Activated CD4-positive, alpha-beta T cell treated with anti-CD3 and anti-CD28 coated beads for 24 hours (primary cell): ENCODE results near the gene ST6GALNAC2.
"Not testable (repeated sequence)": the region's sequence is repeated elsewhere in the genome, so short reads cannot be mapped to it uniquely, and the experiment has no call there.

Source experiments
- DNase-seq, 2 donors: peaks; one replicate each; pipeline ENCODE4 v3.0.0-alpha.2; 2020; ENCODE audit warnings: low read depth in 2 of 2

Gene ST6GALNAC2

GRCh38 chr17:76528528-76529223 is 57.0 kb downstream of the ST6GALNAC2 start:
- no peak for DNase-seq

- no peak for DNase-seq
Observed at GRCh38 chr17:76528156-76528527, 57.5 kb downstream of the ST6GALNAC2 start.

DNA sequence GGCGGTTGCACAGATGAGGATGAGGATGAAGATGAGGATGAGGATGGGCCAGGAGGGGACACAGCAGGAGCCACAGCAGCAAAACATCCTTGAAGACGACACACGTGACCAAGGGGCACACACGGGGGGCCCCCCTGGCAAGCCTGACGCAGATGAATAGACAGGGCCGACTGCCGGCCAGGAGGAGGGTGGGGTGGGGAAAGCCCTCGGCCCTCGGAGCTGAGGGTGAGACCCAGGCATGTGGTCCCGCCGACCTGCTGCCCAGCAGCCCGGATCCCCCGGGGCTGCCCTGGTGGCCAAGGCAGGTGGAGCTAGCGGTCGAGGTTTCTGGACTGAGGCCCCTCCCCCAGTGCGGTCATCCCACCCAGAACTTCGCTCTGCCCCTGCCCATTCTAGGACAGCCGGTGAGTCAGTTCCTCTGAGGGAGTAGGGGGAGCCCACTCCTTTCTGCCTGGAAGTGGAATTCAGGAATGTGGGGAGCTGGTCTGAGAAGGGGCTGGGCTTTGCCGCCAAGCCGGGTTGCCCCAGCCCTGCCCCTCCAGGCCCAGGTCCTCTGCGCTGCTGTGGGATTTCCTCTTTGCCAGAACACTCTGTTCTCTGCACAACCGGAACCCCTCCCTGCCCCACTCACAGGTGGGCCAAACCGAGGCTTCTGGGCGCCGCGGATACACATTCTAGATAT is 58.1 kb downstream of the ST6GALNAC2 start:
- no peak for DNase-seq

DNA sequence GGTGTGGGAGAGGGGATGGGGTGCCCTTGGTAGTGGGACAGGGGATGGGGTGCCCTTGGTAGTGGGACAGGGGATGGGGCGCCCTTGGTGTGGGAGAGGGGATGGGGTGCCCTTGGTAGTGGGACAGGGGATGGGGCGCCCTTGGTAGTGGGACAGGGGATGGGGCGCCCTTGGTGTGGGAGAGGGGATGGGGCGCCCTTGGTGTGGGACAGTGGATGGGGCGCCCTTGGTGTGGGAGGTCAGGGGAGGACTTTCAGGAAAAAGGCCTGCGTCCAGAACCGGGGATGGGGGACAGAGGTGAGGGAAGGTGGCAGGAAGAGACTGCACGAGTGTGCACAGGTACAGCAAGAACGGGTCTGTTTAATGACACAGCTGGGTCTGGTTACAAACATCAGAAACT is 58.6 kb downstream of the ST6GALNAC2 start:
- DNase-seq = not testable (repeated sequence)

DNA sequence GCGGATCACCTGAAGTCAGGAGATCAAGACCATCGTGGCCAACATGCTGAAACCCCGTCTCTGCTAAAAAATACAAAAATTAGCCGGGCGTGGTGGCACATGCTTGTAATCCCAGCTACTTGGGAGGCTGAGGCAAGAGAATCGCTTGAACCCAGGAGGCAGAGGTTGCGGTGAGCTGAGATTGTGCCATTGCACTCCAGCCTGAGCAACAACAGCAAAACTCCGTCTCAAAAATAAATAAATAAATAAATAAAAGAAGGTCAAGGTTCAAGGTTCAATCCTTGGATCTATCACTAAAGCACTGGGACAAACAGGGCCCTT is 60.2 kb downstream of the ST6GALNAC2 start:
- not testable (repeated sequence) for DNase-seq

- DNase-seq = no peak
Observed at GRCh38 chr17:76524598-76525512, 60.8 kb downstream of the ST6GALNAC2 start.

GRCh38 chr17:76523084-76524037 is 62.3 kb downstream of the ST6GALNAC2 start:
- DNase-seq = peak; percentile 68 to 77

- not testable (repeated sequence) for DNase-seq
Observed at GRCh38 chr17:76521683-76522082, 64.0 kb downstream of the ST6GALNAC2 start.

GRCh38 chr17:76521262-76521661 is 64.4 kb downstream of the ST6GALNAC2 start:
- no peak for DNase-seq

DNA sequence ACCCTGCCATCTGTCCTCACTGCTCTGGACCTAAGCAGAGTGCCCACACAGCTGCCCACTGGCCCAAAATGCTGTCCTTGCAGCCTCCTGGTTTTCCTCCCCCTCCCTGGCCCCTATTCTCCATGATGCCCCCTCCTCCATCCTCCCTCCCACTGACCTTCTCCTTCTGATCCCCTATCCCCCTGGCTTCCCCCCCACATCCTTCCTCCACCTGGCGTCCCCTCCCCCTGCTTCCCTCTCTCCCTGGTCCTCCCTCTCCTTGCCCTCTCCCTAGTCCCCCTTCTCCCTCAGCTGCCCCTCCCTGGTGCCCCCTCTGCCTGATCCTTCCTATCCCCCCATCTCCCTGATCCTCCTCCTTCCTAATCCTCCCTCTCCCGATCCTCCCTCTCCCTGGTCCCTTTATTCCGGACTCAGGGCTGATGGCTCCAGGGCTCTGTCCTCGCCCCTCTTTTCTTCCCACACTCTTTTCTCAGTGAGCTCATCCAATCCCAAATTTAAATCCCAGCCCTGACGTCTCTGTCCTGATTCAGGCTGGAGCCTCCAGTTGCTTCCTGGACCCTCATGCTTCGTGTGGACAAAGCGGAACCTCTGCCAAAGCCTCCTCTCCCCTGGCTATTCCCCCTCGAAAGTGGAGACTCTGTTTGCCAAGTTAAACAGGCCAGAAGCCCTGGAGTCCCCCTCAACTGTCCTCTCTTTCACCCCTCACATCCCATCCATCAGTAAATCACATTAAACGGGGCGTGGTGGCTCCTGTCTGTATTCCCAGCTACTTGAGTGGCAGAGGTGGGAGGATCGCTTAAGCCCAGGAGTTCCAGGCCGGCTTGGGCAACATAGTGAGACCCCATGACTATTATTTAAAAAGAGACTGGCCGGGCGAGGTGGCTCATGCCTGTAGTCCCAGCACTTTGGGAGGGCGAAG is 66.4 kb downstream of the ST6GALNAC2 start:
- no peak for DNase-seq

- no peak for DNase-seq
Observed at GRCh38 chr17:76517638-76518038, 68.0 kb downstream of the ST6GALNAC2 start.
